Measurements from ENCODE around the gene LAIR1.

- no peak for TF ChIP-seq CTBP1 (IDR thresholded peaks at IDR 0.05; ENCODE audit: borderline replicate concordance)
- TF ChIP-seq PKNOX1 (IDR thresholded peaks at IDR 0.05): no peak
- no peak for TF ChIP-seq NFRKB (IDR thresholded peaks at IDR 0.05)
- TF ChIP-seq BHLHE40 (IDR thresholded peaks at IDR 0.05; ENCODE audit: borderline replicate concordance): no peak
- TF ChIP-seq HDGF (IDR thresholded peaks at IDR 0.05; ENCODE audit: borderline replicate concordance): no peak
- no peak for TF ChIP-seq SP1 (IDR thresholded peaks at IDR 0.05)
- no peak for TF ChIP-seq SUZ12 (IDR thresholded peaks at IDR 0.05)
- TF ChIP-seq L3MBTL2 (conservative IDR thresholded peaks at IDR 0.05): no peak
- no peak for TF ChIP-seq FOXK2 (IDR thresholded peaks at IDR 0.05)
Observed at GRCh38 chr19:54329476-54330165, 35.1 kb downstream of the LAIR1 start.
